ENCODE measurements around the gene PHC3.
A peak's percentile ranks its signal among the peaks of the same experiment; 100 is the strongest.

Gene PHC3

GRCh38 chr3:170064108-170064507 lies 117.4 kb downstream of the PHC3 start:
- DNase-seq = no peak

GRCh38 chr3:170063691-170064090 lies 117.8 kb downstream of the PHC3 start:
- DNase-seq = no peak

DNA sequence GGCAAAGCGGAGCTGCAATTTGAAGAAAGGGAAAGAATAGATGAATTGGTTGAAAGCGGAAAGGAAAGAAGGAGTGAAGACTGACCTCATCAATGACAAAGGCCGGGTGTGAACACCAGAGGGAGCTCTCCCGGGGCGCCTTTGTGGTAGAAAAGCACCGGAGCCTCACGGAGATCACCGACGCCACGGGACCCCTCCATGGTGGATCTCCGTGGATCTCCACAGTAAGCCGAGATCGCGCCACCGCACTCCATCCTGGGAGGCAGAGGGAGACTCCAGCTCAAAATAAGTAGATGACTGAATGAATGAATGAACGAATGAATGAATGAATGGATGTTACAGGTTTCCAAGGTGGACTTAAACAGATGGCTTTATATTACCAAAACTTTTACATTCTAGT lies 118.8 kb downstream of the PHC3 start:
- no peak for DNase-seq

GRCh38 chr3:170062068-170062467 lies 119.5 kb downstream of the PHC3 start:
- DNase-seq = no peak

GRCh38 chr3:170059447-170059846 lies 122.1 kb downstream of the PHC3 start:
- no peak for DNase-seq

- DNase-seq = no peak
Measured at GRCh38 chr3:170058127-170058526, 123.4 kb downstream of the PHC3 start.

DNA sequence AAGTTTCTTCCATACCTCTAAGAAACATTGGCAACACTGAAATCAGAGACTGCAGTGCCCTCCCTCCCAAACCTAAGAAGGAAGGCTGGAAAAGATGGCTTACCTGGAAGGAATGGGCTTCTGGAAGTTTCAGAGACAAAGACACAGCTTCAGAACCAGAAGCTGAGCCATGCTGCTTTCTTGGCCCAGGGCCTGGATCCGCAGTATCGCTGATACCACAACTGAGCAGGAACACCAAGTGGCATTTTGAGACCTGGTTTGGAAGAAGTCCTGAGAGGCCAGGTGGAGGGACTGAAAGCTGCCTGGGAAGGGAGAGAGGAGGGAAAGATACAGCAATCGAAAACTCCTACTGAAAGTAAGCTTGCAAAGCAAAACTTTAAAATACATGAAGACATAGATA lies 124.0 kb downstream of the PHC3 start:
- no peak for DNase-seq

GRCh38 chr3:170056710-170057454 lies 124.7 kb downstream of the PHC3 start:
- no peak for DNase-seq

DNA sequence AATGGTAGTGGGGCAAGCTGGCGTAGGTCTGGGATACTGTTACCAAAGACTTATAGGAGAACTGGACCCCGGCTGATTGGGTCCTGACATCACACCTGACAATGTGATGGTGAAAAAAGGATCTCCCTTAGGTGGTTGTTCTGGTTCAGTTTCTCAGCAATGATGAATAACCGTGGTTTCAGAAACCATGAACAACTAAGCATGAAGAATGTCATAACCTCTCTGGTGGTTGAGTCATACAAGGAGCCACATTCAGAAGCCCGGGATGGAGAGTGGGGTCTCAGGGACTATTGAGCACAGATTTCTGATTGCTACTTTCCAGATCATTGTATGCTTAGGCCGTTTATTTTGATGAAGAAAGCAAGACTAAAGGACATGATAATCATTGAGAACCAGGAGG lies 126.3 kb downstream of the PHC3 start:
- DNase-seq = no peak

DNA sequence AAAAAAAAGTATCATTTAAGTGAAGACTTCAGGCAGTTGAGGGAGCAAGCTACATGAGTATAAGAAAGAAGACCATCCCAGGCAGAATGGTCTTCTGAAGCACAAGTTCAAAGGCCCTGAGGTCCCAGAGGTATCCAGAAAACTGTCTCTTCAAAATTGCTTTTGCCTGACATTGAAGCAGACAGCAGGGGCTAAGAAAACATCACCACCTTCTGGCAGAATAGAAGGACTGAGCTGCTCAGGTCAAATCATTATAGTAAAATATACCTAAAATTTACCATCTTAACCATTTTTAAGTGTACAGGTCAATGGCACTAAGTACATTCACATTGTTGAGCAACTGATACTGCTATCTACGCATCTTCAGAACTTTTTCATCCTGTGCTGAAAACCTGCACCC lies 127.3 kb downstream of the PHC3 start:
- no peak for DNase-seq

DNA sequence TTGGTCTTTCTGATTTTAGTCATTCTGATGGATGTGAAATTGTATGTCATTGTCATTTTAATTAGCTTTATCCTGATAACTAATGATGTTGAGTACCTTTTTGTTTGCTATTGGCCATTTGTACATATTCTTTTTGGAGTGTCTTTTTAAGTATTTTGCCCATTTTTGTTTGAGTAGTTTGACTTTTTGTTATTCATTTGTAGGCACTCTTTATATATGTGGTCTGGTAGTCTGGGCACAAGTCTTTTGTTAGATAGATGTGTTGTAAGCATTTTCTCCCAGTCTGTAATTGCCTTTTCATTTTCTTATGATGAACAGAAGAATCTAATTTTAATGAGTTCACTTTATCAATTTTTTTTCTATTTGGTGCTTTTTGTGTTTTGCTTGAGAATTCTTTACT lies 129.1 kb downstream of the PHC3 start:
- DNase-seq = no peak

- DNase-seq = no peak
Measured at GRCh38 chr3:170050753-170051152, 130.8 kb downstream of the PHC3 start.

DNA sequence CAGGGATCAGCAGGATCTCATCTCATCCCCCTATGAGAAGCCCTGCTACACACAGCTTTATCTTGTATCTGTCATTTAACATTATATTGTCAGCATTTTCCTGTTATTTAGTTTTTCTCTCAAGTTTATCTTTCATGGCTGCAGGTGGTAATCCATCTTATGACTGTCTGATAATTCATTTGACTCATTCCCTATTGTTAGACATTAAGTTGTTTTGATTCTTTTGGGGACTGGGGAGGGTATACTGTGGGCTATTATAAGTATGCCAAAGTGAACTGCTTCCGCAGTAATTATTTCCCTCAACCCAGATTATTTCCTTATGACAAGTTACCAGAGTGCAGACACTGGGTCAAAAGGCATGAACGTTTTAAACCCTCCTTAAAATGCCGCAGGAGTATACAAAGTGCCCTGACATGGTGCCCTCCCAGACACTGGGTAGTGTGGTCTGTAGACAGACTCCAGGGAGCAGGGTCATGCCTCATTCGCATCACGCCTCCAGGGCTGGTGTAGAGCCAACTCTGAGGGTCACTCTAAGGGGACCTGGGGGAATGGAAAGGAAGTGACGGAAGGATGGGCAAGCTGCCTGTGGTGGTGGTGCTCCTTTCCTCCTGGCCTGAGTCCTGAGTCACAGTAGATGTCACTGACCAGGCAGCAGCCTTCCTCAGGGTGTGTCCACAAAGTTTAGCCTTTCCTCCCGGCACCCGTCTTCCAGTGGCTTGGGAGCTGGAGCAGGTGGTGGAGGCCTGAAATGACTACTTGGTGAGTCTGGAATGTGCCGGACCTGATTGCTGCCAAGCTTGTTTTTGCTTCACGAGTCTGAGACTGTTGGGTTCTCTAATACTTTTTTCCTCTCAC lies 132.2 kb downstream of the PHC3 start:
- DNase-seq = peak; percentile 60

DNA sequence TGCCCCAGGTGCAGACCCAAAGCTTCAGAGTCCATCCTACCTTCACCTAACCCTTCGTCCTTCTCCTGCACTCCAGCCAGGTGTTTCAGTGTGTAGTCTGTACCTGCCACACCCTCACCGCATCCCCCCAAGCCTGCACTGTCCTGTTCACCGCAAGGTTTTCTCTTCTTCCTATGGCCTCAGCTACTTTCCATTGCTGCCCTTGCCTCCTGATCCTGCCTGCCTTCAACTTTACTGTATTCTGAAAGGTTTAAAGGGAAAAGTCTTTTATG lies 134.5 kb downstream of the PHC3 start:
- DNase-seq = no peak

GRCh38 chr3:170046269-170047132 lies 135.0 kb downstream of the PHC3 start:
- no peak for DNase-seq

- no peak for DNase-seq
Measured at GRCh38 chr3:170044795-170045244, 136.7 kb downstream of the PHC3 start.

GRCh38 chr3:170044271-170044670 lies 137.3 kb downstream of the PHC3 start:
- no peak for DNase-seq

GRCh38 chr3:170043506-170043905 lies 138.0 kb downstream of the PHC3 start:
- DNase-seq = no peak

DNA sequence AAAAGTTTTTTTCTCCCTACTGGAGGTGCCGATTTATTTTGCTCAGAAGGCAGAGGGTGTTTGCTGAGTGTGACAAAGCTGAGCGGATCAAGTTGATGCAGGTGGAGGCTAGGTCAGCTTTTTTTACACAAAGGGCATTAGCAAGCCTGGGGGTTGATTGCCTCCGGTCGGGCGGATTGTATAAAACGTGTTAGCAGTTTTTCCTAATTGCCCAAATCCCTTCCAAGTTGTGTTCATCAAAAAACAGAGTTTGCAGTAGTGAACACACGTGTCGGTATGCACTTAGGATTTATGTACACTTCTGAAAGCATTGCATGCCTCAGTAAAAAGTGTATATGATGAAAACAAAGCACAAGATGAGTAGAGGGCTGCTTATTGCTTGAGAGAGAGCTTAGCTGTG lies 141.1 kb downstream of the PHC3 start:
- DNase-seq = no peak

DNA sequence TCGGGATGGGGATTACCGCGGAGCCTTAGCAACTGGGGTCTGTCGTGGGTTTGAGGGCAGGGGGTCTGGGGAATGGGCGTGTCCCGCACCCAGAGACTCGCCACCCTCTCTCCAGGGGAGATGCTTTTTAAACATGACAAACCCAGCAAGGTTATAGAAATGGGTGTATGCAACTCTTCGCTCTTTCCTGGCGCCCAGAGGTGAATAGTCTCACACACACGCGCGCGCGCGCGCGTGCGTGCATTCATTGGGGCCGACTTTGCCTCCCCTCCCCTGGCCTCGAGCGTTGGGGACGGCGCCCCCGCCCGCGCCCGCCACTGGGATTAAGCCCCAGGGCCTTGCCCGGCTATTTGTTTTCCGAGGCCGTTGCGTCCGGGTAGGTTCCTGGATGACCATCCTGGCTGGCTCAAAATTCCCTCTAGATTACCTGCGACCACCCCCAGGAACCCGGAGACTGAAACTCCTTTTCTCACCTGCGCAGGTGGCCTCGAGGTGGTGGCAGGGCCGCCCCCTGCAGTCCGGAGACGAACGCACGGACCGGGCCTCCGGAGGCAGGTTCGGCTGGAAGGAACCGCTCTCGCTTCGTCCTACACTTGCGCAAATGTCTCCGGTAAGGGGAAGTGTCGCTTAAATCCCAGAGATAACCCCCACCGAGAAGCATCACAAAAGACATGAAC lies 143.0 kb downstream of the PHC3 start:
- peak; percentile 61 for DNase-seq

Measured in islet precursor cell (in vitro differentiated cells).